HG02840 (cell line): Measurements from ENCODE around the gene LRRC3.
"Not testable (repeated sequence)": the region's sequence is repeated elsewhere in the genome, so short reads cannot be mapped to it uniquely, and the experiment has no call there.

Source experiments
- ATAC-seq: cut with Tn5 transposase; IDR thresholded peaks from one replicate; pipeline ENCODE4 v1.9.1; 2021; ENCODE audit warnings: mild to moderate bottlenecking, moderate library complexity, moderate number of reproducible peaks; ENCODE audit not compliant: unreplicated experiment, low FRiP score

The LRRC3 gene

DNA sequence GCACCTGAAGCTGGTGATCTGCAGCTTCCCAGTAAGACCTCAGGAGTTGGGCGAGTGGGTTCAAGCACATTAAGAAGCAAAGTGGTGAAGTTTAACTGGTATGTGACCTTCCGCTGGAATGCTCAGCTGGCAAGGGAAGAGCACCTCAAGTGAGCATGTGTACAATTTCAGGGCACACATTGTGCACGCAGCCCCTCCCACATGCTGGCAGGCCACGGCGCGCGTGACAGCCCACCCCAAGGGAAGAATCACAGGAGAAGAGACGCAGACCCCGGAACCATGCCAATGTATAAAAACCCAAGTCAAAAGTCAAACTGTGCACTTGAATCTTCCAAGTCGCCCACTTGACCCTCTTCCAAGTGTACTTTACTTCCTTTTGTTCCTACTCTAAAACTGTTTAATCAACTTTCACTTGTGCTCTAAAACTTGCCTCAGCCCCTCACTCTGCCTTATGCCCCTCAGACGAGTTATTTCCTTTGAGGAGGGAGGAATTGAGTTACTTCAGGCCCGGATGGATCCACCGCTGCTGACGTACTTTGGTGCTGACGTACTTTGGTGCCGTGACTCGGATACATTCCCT lies 20.0 kb downstream of the LRRC3 start:
- no peak for ATAC-seq

DNA sequence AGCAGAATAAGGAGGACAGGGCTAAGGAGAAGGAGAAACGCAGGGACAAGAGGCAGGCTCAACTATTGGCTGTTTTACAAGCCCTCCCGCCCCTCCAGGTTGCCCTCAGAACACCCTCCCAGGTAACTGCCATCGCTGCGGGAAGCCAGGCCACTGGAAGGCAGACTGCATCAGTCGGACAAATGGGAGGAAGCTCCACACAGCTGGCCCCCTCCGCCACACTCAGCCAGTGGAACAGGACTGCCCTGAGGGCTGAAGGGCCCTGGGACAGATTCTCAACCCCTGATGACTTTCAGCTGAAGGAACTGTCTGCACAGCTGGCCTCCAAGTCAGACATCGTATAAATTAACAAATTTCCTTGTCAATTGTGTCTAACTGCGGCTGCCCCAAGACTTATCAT lies 21.8 kb downstream of the LRRC3 start:
- ATAC-seq, result no peak

DNA sequence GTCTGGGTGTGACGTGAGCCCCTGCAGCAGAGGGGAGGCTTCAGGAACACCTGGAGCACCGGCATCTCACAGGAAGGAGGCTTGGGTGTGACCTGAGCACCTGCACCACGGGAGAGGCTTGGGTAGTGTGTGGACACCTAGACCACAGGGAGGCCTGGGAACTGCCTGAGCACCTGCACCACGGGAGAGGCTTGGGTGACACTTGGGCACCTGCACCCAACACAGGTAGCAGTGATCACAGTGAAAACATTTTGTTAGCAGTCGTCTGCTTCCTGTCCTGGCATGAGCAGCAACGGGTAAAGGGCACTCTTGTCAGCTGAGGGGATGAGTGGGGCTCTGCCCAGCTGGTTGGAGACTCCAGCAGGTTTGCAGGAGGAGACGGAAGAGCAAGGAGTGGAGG lies 22.4 kb downstream of the LRRC3 start:
- ATAC-seq, result no peak

DNA sequence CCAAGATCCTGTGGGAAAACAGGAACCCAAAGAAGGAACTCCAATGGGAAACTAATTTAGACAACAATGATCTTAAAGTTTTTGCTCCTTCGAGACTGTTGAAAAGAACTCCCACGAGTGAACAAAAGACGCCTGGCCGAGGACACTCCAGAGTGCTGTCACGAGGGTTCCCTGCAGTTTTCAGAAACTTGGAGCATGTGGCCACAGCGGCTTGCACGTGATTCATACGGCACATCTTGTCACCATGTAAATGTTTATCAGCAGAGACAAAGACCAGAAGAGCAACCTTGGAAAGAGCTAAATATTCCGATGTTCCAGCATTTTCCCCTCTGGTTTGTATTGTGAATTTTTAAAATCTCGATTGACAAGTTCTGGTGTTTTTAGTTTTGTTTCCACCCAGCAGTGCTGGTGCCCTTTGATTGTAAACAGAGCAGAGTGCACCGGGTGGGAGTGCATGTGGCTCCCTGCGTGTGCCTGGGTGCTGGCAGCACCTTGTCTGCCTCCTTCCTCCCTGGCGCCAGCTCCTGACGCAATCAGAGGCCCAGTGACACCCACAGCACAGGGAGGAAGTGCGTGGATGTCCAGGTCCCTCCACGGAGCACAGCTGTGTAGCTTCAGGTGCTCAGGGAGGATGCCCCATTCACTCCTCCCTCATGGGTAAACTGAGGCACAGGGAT lies 23.0 kb downstream of the LRRC3 start:
- no peak for ATAC-seq

DNA sequence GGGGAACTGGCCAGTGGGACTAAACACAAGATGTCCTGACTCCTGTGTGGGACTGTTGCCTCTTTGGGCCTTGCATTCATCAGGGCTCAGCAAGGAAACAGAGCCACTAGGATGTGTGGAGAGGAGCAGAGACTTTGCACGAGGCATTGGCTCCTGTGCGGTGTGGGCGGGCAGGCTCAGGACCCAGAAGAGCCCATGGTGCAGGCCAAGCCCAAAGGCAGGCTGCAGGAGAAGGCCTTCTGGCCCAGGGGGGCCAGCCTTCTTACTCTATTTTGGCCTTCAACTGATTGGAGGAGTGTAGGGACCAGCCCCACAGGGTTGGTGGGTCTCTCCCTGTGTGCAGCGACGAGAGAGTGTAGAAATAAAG lies 23.5 kb downstream of the LRRC3 start:
- no peak for ATAC-seq

DNA sequence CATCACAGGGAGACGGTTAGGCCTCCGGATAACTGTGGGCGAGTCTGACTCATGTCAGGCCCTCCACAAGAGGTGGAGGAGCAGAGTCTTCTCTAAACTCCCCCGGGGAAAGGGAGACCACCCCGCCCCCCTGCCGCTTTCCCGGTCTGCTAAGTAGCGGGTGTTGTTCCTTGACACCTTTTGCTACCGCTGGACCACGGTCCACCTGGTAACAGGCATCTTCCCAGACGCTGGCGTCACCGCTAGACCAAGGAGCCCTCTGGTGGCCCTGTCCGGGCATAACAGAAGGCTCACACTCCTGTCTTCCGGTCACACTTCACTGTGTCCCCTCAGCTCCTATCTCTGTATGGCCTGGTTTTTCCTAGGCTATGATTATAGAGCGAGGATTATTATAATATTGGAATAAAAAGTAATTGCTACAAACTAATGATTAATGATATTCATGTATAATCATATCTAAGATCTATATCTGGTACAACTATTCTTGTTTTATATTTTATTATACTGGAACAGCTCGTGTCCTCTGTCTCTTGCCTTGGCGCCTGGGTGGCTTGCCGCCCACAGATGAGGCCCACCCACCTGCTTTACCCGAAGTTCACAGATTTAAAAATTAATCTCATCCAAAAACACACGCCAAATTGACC lies 24.4 kb downstream of the LRRC3 start:
- ATAC-seq, result not testable (repeated sequence)

DNA sequence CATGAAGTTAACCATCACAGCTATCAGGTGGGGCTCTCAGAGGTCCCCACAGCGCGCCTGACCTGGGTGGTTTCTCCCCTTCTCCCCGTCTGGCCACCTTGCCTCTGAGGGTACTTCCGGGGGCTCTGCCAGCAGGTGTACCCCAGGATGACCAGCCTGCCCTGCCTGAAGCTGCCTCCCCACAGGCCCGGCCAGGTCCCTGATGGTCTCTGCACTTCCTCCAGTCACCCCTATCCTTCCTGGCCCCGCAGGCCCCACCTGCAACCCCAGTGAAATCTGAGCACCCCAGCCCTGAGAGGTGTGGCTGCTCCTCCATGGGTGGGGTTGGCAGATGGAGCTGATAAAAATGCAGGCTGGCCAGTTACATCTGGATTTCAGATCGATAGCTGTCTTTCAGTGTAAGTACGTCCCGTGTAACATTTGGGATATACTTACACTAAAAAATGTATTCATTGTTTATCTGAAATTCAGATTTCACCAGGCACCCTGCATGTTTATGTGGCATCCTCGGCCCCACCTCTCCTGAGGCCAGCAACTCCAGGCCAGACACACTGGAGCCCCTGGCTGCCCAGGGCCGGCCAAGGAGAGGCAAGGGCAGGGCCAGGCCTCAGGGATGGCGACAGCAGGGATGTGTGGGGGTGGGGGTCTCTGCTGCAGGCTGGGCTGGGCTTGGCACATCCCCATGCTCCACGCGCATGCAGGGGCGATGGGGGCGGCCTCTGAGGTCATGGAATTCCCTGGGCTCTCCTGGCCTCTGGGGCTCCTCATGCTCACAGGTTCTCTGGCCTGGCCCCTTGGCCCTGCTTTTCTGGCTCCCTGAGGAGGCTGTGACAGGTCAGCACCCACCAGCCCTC lies 25.1 kb downstream of the LRRC3 start:
- ATAC-seq, result no peak

DNA sequence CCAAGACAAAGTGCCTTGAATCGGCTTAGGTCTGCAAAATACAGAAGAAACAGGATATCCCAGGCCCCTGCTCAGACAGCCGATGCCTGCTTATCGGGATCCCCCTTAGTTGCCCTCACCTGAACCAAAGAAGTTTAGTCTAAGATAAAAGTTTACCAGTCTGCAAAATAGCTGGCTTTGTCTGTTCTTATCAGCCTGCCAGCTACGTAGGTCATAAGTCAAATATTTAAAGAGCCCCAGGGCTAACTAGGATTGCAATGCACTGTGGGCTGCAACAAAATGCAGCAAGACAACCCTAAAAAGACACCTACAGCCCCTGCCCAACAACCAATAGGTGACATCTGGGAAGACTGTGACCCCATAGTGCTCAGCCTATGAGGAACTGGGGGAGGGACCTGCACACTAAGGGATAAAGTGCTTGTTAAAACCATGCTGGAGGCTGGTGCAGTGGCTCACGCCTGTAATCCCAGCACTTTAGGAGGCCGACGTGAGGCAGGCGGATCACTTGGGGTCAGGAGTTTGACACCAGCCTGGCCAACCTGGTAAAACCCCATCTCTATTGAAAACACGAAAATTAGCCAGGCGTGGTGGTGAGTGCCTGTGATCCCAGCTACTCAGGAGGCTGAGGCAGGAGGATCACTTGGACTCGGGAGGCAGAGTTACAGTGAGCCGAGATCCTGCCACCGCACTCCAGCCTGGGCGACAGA lies 27.4 kb downstream of the LRRC3 start:
- no peak for ATAC-seq

DNA sequence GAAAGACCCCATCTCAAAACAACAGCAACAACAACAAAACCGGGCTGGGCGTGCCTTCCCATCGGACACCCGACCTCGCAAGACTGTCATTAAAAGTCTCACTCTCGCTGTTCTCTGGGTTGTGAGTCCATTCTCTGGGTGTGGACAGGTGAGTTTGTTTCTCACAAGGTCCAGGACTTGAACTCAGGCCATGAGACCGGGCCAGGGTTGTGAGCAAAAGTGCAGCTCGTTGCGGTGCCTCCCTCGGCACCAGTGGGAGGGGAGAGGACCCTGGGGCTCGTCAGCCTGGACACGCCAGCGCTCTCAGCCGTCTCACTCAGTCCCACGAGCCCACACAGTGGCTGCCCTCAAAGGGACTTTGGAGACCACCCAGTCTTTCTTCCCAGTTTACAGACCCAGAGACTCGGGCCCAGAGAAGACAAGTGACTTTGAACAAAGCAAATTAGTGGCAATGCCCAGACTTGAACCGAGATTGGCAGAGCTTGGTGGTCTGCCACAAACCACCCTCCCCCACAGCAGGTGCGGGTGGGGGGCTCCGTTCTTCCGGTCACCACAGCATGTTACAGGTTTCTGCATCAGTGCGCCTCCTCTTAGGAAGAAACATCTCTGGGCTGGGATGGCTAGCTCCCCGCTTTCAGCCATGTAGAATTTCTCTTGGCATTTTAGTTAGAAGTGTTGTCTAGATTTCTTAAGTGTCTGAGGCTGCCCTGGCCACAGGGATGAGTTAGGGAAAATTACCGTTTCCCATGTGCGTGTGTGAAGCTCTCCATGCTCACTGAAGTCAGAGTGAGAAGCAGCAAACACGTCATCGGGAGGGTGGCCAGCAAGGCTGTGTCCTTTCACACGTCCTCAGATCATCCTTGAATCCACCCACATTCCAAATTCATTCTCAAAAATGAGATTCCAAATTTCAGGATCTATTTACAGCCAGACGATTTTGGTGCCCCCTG lies 28.3 kb downstream of the LRRC3 start:
- no peak for ATAC-seq

DNA sequence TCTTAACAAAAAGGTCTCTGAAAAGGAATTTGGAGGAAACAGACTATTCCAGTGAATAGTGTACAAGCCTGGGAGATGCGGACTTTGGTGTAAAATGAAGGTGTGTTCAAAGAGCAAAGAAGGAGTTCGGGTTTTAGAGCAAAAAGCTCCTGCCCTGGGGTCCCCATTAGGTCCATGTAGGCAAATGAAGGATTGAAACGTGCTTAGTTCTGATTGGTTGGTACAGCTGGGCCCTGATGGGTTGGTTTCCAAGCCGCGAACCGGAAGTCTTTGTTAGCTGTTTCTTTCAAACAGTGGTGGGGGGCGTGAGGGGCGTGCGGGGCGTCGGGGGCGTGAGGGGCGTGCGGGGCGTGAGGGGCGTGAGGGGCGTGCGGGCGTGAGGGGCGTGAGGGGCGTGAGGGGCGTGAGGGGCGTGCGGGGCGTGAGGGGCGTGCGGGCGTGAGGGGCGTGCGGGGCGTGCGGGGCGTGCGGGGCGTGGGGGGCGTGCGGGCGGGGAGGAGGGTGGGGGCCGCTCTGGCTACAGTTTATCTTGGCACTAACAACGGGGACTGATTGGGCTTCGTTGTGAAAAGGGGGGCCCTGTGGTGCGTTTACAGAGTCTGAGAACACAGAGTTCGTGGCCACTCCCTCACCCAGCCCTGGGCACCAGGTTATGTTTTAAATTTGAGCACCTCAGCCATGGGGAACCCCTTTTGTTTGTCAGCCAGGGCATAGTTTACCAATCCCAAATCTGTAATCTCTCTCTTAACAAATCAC lies 29.4 kb downstream of the LRRC3 start:
- ATAC-seq, result no peak

DNA sequence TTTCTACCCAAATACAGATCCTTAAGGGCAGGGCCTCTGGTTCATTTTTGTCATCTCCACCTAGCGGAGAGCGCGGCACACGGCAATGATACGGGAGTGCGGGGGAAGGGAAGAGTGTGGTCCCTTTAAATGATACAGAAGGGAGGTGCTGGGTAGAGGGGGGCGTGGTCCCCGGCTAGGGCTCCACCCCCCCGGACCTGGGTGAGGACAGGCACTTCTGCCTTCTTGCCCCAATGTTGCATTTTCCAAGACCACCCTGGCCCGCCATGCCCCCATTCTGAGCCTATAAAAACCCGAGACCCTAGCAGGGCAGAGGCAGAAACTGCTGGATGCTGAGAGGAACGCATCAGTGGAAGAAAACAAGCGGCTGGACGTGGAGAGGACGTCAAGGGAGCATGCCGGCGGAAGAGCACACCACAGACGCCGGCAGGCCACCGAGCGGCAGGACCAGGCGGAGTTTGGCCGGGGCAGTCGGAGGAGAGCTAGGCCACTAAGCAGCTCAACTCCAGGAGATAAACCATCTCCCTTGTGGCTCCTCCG lies 30.0 kb downstream of the LRRC3 start:
- ATAC-seq, result no peak

DNA sequence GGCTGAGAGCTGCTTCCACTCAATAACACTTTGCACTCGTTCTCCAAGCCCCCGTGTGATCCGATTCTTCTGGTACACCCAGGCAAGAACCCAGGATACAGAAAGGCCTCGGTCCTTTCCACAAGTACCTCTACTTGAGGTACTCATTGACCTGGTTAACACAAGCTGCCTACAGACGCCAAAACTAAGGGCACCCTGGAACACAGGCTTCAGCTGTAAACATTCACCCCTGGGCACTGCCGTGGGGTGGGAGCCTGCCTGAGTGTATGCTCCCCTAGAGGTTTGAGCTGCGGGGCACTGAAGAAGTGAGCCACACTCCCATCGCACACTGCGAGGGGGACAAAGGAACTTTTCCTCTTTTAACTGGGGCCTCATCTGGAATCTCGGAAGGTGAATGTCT lies 30.5 kb downstream of the LRRC3 start:
- no peak for ATAC-seq

DNA sequence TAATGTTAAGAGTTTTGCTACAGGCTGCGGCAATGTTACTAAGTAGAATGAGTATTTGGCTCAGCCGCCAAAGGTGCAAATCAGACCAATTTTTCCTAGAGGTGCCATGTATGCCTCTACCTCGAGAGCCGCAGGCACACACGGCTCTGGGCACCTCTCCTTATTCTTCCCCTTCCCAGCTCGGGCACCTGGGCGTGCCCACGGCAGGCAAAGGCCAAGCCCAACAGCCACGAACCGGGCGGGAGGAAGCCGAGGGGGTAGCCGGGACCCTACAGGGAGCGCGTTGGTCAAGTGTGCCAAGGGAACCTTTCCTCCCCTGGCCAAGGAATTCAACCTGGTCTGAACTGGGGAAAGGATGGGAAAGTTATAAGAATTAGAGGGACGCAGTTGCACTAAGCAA lies 31.0 kb downstream of the LRRC3 start:
- no peak for ATAC-seq

DNA sequence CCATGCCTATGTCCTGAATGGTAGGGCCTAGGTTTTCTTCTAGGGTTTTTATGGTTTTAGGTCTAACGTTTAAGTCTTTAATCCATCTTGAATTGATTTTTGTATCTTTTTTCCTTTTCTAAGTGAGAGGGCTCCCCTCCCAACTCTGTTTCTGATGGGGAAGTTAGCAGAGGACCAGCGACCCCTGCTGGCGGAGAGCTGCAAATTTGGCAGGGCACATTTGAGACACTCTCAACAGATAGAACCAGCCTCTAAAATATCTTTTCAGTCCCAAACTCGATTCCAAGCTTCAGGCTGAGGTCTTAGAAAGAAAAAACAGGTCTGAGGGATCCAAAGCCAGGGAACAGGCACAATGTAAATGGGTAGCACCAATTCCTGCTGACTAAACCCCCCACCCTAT lies 32.5 kb downstream of the LRRC3 start:
- ATAC-seq, result no peak

DNA sequence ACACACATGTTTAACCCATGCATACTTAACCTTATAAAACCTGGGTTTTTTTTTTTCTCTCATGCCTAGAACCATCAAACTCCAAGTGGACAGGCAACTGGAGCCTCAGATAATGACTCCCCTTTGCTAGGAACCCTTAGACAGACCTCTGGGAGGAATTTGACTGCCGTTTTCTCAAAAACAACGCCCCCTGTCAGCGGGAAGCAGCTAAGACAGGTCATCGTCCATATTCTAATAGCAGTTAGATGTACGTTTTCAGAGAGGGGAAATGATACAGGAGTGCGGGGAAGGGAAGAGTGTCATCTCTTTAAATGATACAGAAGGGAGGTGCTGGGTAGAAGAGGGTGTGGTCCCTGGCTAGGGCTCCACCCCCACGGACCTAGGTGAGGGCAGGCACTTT lies 34.7 kb downstream of the LRRC3 start:
- ATAC-seq, result no peak

DNA sequence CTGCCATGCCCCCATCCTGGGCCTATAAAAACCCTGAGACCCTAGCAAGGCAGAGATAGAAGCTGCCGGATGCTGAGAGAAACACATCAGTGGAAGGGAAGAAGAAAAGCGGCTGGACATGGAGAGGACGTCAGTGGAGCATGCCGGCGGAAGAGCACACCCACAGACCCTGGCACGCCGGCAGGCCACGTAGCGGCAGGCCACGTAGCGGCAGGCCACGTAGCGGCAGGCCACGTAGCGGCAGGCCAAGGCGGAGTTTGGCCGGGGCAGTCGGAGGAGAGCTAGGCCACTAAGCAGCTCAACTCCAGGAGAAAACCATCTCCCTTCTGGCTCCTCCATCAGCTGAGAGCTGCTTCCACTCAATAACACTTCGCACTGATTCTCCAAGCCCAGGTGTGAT lies 35.1 kb downstream of the LRRC3 start:
- ATAC-seq, result no peak

DNA sequence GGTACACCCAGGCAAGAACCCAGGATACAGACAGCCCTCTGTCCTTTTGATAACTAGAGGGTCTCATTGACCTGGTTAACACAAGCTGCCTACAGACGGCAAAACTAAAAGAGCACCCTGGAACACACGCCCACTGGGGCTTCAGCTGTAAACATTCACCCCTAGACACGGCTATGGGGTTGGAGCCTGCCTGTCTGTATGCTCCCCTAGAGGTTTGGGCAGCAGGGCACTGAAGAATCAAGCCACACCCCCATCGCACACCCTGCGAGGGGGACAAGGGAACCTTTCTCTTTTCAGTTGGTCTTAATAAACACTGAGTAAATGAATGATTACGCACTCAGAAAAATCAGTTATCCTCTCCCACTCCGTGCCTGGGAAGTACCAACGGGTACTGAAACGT lies 35.5 kb downstream of the LRRC3 start:
- ATAC-seq, result no peak

DNA sequence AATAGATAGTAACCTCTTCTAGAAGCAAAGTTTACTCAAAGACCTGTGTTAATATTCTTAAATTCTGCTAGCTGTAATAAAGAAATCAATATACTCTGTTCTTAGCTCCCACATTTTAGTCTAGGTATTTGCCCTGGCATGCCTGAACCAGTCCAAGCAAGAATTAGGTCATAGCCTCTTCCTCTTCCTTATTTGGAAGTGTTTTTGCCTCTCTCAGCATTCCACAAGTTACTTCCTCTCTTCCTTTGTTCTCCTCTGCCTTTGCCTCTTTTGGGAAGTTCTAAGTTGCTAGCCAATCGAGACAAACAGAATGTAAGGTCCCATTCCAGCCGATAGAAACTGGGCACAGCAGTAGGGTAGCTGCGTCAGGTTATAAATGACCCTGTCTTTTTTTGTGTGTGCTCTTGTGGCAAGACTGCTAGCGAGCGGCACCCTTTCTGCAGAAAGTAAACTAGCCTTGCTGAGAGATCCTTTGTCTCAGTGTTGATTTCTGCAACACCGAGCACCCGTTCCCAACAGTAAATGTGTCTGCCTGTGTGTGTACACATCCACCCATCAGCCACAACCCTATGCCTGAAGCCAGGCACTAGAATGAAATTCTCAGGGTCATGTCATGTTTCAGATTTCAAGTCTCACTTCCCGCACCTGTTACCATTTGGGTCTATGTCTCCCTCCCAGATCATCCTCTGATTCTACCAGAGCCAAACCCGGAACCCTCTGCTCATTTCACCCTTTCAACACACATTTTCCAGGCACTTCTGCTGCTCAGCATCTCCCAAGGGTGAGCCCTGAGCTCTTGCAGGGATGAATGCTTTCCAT lies 37.5 kb downstream of the LRRC3 start:
- ATAC-seq, result no peak
